Measurements from ENCODE around the gene ZMYND8. TPM values are rescaled to one million over a fixed set of nuclear protein-coding genes. Genes with fewer than 3 reads are reported as not detected.

Gene ZMYND8
- total RNA-seq, 1 donor from 2014 or later: 13.6 TPM

DNA sequence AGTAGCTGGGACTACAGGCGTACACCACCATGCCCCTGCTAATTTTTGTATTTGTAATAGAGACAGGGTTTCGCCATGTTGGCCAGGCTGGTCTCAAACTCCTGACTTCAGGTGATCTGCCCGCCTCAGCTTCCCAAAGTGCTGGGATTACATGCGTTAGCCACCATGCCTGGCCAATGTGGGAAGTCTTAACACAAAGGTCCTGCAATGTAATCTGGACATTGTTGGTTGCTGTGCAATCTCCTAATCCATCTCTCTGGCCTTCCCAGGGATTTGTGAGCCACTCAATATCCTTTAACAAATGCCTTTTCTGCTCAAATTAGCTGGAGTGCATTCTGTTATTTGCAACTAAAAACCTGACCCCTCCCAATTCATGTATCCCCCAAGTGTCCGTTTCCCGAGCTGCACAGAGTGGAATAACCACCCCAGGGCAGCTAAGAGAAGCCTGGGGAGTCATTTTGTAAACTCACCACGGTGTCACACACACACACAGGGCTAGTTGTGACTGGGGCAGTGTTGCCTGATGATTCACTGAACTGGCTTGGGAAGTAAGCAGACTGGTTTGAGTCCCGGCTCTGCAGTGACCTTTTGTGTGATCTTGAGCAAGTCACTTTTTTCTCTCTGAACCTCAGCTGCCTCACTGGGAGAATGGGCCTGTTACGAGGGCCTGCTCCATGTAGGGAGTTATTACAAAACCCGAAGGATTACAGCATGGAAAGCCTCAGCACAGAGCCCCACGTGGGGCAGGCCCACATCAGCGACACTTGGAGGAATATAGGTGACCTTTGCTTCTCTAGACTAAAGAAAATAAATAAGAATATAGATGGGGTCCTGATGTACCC is 152.3 kb downstream of the ZMYND8 start:
- no peak overlapping the region for H3K4me3 ChIP-seq (ENCODE audit: low read length in 3 of 3)
- H3K4me1 ChIP-seq (ENCODE audit: control insufficient read depth in 3 of 3, insufficient read depth in 3 of 3, low read length in 3 of 3): peaks cover 3 to 5% (median 4%) of the 10 kb centered on the region in 3 donors
- H3K9me3 ChIP-seq (ENCODE audit: control insufficient read depth in 3 of 3, low read length in 3 of 3): no peaks in the 10 kb centered on the region
- H3K9ac ChIP-seq (ENCODE audit: low read depth in 1 of 3, low read length in 3 of 3): no peak overlapping the region
- H3K36me3 ChIP-seq (ENCODE audit: control insufficient read depth in 3 of 3, insufficient read depth in 3 of 3, low read length in 3 of 3): peaks cover 5 to 7% (median 5%) of the 10 kb centered on the region in 3 donors
- no peak overlapping the region for H3K27ac ChIP-seq (ENCODE audit: low read depth, low read length)
- H3K27me3 ChIP-seq (ENCODE audit: control insufficient read depth in 3 of 3, insufficient read depth in 3 of 3, low read length in 3 of 3): no peaks in the 10 kb centered on the region

DNA sequence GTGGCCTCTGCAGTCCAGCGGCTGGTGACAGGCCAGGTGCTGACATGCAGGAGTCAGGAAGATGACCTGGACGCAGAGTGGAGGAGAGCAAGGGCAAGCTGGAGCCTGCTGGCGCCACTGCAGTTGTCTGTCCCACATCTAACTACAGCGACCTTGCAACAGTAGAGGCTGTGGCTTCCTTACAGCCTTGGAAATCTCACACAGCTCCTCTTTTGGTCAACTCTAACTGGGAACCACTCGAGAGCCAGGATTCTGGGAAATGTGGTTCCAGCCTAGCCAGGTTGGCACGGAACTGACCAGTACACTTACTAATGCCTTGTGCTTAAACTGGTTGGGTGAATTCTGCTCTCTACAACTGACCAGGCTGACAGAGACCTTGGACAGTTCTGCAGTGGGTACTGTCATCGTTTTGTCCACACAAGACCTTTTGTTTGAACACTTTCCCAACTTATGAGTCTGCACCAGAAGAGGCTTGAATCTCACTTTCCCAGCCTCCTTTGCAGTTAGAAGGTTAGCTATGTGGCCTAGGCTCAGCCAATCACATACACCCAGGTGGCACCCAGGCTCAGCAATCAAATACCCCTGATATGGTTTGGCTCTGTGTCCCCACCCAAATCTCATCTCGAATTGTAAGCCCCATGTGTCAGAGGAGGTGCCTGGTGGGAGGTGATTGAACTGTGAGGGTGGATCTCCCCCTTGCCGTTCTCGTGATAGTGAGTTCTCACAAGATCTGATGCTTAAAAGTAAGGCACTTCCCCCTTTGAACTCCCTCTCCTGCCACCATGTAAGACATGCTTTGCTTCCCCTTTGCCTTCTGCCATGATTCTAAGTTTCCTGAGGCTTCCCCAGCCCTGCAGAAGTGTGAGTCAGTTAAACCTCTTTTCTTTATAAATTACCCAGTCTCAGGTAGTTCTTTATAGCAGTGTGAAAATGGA is 153.5 kb downstream of the ZMYND8 start:
- H3K9ac ChIP-seq (ENCODE audit: low read depth in 1 of 3, low read length in 3 of 3): no peak overlapping the region
- peaks cover 3 to 5% (median 4%) of the 10 kb centered on the region in 3 donors for H3K4me1 ChIP-seq (ENCODE audit: control insufficient read depth in 3 of 3, insufficient read depth in 3 of 3, low read length in 3 of 3)
- H3K27ac ChIP-seq (ENCODE audit: low read depth, low read length): no peak overlapping the region
- no peaks in the 10 kb centered on the region for H3K36me3 ChIP-seq (ENCODE audit: control insufficient read depth in 3 of 3, insufficient read depth in 3 of 3, low read length in 3 of 3)
- no peak overlapping the region for H3K4me3 ChIP-seq (ENCODE audit: low read length in 3 of 3)
- H3K9me3 ChIP-seq (ENCODE audit: control insufficient read depth in 3 of 3, low read length in 3 of 3): no peaks in the 10 kb centered on the region
- H3K27me3 ChIP-seq (ENCODE audit: control insufficient read depth in 3 of 3, insufficient read depth in 3 of 3, low read length in 3 of 3): no peaks in the 10 kb centered on the region

DNA sequence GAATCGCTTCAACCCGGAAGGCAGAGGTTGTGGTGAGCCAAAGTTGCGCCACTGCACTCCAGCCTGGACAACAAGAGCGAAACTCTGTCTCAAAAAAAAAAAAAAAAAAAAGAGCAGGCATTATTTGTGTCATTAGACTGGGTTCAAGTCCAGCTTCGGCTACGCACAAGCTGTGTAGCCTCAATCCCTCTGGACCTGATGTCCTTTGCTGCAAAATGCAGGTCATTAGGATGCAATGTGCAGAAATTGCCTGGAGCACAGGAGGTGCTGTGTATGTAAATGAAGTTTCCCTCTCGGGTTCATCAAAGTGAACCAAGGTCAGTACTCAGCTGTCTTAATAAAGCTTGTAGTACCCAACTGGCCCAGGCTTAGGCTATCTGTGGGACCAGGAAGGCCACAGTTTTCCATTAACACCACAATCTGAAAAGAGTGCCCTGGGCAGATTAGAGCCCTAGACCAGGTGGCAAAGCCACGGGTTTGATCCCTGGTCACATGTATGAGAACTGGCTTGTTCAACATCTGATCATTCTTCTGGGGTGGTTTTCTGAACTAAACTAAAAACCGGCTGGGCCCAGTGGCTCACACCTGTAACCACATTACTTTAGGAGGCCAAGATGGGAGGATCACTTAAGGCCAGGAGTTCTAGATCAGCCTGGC is 155.3 kb downstream of the ZMYND8 start:
- H3K36me3 ChIP-seq (ENCODE audit: control insufficient read depth in 3 of 3, insufficient read depth in 3 of 3, low read length in 3 of 3): no peaks in the 10 kb centered on the region
- no peaks in the 10 kb centered on the region for H3K27me3 ChIP-seq (ENCODE audit: control insufficient read depth in 3 of 3, insufficient read depth in 3 of 3, low read length in 3 of 3)
- no peaks in the 10 kb centered on the region for H3K9me3 ChIP-seq (ENCODE audit: control insufficient read depth in 3 of 3, low read length in 3 of 3)
- no peak overlapping the region for H3K4me3 ChIP-seq (ENCODE audit: low read length in 3 of 3)
- no peak overlapping the region for H3K9ac ChIP-seq (ENCODE audit: low read depth in 1 of 3, low read length in 3 of 3)
- no peak overlapping the region for H3K27ac ChIP-seq (ENCODE audit: low read depth, low read length)
- peaks cover 3 to 5% (median 4%) of the 10 kb centered on the region in 3 donors for H3K4me1 ChIP-seq (ENCODE audit: control insufficient read depth in 3 of 3, insufficient read depth in 3 of 3, low read length in 3 of 3)

DNA sequence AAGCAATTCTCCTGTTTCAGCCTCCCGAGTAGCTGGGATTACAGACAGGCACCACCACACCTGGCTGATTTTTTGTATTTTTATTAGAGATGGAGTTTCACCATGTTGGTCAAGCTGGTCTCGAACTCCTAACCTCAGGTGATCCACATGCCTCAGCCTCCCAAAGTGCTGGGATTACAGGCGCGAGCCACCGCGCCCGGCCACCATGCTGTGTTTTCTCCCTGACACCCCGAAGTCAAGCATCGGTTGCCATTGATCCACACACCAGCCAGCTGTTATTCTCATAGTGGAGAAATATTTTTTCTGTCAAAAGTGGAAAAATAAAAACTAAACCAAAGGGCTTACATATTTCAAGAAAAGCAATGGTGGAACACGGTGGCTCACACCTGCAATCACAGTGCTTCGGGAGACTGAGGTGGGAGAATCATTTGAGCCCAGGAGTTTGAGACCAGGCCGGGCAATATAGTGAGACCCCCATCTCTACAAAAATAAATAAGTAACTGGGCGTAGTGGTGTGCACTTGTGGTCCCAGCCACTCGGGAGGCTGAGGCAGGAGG is 157.4 kb downstream of the ZMYND8 start:
- H3K9ac ChIP-seq (ENCODE audit: low read depth in 1 of 3, low read length in 3 of 3): no peak overlapping the region
- H3K4me1 ChIP-seq (ENCODE audit: control insufficient read depth in 3 of 3, insufficient read depth in 3 of 3, low read length in 3 of 3): no peaks in the 10 kb centered on the region

DNA sequence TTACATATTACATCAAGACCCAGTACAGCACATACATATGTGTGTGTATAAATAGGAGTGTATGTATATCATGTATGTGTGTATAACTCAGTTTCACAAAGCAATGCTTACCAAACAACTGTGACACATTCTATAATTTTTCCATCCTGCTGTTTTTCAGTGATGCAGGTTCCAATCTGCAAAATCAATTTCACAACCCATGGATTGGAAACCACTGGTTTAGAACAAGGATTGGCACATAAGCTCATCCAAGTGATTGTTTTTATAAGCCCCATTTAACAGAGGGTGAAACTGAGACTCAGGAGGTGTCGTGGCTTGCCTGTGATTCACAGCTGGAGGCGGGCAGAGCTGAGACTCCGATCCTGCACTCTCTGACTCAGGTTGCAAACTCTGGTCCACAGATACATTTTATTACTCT is 158.2 kb downstream of the ZMYND8 start:
- no peaks in the 10 kb centered on the region for H3K27me3 ChIP-seq (ENCODE audit: control insufficient read depth in 3 of 3, insufficient read depth in 3 of 3, low read length in 3 of 3)
- no peaks in the 10 kb centered on the region for H3K36me3 ChIP-seq (ENCODE audit: control insufficient read depth in 3 of 3, insufficient read depth in 3 of 3, low read length in 3 of 3)
- H3K9ac ChIP-seq (ENCODE audit: low read depth in 1 of 3, low read length in 3 of 3): no peak overlapping the region
- H3K9me3 ChIP-seq (ENCODE audit: control insufficient read depth in 3 of 3, low read length in 3 of 3): no peaks in the 10 kb centered on the region
- no peak overlapping the region for H3K4me3 ChIP-seq (ENCODE audit: low read length in 3 of 3)
- H3K4me1 ChIP-seq (ENCODE audit: control insufficient read depth in 3 of 3, insufficient read depth in 3 of 3, low read length in 3 of 3): no peaks in the 10 kb centered on the region
- no peak overlapping the region for H3K27ac ChIP-seq (ENCODE audit: low read depth, low read length)

More for the DNA sequence above, 157.4 kb downstream of the ZMYND8 start:
- no peak overlapping the region for H3K4me3 ChIP-seq (ENCODE audit: low read length in 3 of 3)
- H3K27ac ChIP-seq (ENCODE audit: low read depth, low read length): no peak overlapping the region
- no peaks in the 10 kb centered on the region for H3K9me3 ChIP-seq (ENCODE audit: control insufficient read depth in 3 of 3, low read length in 3 of 3)
- no peaks in the 10 kb centered on the region for H3K27me3 ChIP-seq (ENCODE audit: control insufficient read depth in 3 of 3, insufficient read depth in 3 of 3, low read length in 3 of 3)
- no peaks in the 10 kb centered on the region for H3K36me3 ChIP-seq (ENCODE audit: control insufficient read depth in 3 of 3, insufficient read depth in 3 of 3, low read length in 3 of 3)

DNA sequence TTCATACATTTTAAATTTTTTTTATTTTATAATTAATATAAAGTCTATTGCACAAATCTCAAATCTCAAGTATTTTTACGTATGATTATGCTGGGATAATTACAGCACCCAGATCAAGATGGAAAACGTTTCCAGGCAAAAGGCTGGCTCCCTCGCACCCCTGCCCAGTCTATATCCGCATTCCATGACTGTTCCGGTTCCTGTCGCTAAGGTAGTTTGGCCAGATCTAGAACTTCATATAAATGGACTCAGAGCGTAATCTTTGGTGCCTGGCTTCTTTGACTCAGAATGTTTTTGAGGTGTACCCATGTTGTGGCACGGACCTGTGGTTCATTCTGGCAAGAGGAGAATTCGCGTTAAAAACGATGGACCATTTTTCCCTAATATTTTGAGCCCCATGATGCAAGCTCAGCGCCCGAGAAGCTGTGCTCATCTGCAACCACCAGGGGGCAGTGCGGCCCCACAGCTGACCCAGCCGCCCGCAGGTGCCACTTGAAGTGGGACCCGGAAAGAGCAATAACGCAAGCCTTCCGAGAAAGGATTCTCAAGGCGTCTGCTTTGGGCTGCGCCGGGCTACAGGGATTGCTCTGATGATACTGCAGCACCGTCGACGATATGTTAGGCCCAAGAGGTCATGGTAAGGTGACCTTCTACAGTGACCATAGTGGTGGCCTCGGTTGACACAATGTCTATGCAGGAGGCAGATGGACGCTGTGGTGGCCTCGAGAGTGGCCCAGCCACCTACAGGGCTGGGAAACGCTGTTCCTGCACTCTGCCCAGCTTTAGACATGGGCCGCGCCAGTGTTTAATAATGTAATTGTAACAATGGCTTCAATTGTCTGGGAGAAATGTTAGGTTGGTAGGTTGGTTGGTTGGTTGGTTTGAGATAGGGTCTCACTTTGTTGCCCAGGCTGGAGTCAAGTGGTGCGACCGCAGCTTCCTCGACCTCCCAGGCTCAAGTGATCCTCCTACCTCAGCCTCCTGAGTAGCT is 160.1 kb downstream of the ZMYND8 start:
- no peaks in the 10 kb centered on the region for H3K27me3 ChIP-seq (ENCODE audit: control insufficient read depth in 3 of 3, insufficient read depth in 3 of 3, low read length in 3 of 3)
- no peak overlapping the region for H3K27ac ChIP-seq (ENCODE audit: low read depth, low read length)
- H3K36me3 ChIP-seq (ENCODE audit: control insufficient read depth in 3 of 3, insufficient read depth in 3 of 3, low read length in 3 of 3): no peaks in the 10 kb centered on the region
- H3K4me3 ChIP-seq (ENCODE audit: low read length in 3 of 3): no peak overlapping the region
- no peak overlapping the region for H3K9ac ChIP-seq (ENCODE audit: low read depth in 1 of 3, low read length in 3 of 3)
- H3K4me1 ChIP-seq (ENCODE audit: control insufficient read depth in 3 of 3, insufficient read depth in 3 of 3, low read length in 3 of 3): no peaks in the 10 kb centered on the region
- H3K9me3 ChIP-seq (ENCODE audit: control insufficient read depth in 3 of 3, low read length in 3 of 3): no peaks in the 10 kb centered on the region

DNA sequence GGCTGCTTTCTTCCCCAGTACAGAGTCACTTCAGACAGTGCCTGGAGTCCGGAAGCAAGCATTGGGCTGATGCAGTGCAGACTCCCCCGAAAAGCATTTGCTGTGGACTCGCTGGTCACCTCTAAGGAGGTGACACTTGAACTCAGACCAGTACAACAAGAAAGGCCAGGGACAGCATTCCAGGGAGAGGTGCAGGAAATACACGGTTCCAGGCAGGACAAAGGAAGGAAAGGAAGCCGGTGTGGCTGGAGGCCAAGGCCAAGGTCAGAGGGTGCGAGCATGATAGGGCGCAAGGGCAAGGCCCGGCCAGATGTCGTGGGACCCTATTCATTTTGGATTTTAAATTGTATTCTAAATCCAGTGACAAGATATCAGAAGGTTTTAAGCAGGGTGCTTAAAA is 160.9 kb downstream of the ZMYND8 start:
- Histone ChIP-seq H3K4me3 (ENCODE audit: low read length in 3 of 3) (no peak overlapping the region), H3K27ac (ENCODE audit: low read depth, low read length) (no peak overlapping the region), H3K9me3 (ENCODE audit: control insufficient read depth in 3 of 3, low read length in 3 of 3) (no peaks in the 10 kb centered on the region), H3K9ac (ENCODE audit: low read depth in 1 of 3, low read length in 3 of 3) (no peak overlapping the region), H3K27me3 (ENCODE audit: control insufficient read depth in 3 of 3, insufficient read depth in 3 of 3, low read length in 3 of 3) (peaks cover 0 to 2% (median 0%) of the 10 kb centered on the region in 3 donors), H3K4me1 (ENCODE audit: control insufficient read depth in 3 of 3, insufficient read depth in 3 of 3, low read length in 3 of 3) (no peaks in the 10 kb centered on the region), H3K36me3 (ENCODE audit: control insufficient read depth in 3 of 3, insufficient read depth in 3 of 3, low read length in 3 of 3) (no peaks in the 10 kb centered on the region)

DNA sequence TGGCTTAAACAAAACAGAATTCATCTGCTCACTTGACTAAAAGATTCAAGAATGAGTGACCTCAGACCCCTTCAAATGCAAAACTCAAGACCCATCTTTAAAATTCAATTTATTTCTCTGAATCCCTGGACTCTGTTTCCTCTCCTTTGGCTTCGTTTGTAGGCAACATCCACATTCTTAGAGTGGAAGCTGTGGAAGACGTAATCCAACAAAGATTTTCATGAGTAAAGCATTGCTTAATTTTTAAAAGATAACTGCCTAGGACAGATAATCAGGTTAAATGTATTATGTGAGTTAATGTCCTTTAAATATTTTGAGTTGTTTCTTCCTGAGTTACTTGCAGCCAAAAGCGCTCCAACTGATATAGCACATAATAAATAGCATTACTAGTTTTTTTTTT is 164.5 kb downstream of the ZMYND8 start:
- H3K4me1 ChIP-seq (ENCODE audit: control insufficient read depth in 3 of 3, insufficient read depth in 3 of 3, low read length in 3 of 3): no peaks in the 10 kb centered on the region
- no peak overlapping the region for H3K4me3 ChIP-seq (ENCODE audit: low read length in 3 of 3)
- H3K36me3 ChIP-seq (ENCODE audit: control insufficient read depth in 3 of 3, insufficient read depth in 3 of 3, low read length in 3 of 3): no peaks in the 10 kb centered on the region
- no peak overlapping the region for H3K9ac ChIP-seq (ENCODE audit: low read depth in 1 of 3, low read length in 3 of 3)
- no peak overlapping the region for H3K27ac ChIP-seq (ENCODE audit: low read depth, low read length)
- H3K9me3 ChIP-seq (ENCODE audit: control insufficient read depth in 3 of 3, low read length in 3 of 3): no peaks in the 10 kb centered on the region
- H3K27me3 ChIP-seq (ENCODE audit: control insufficient read depth in 3 of 3, insufficient read depth in 3 of 3, low read length in 3 of 3): peaks cover 0 to 19% (median 6%) of the 10 kb centered on the region in 3 donors

Data from skeletal muscle tissue (tissue), 4 donors.